ENCODE measurements around the gene NIP7.
"Not testable (repeated sequence)": the region's sequence is repeated elsewhere in the genome, so short reads cannot be mapped to it uniquely, and the experiment has no call there.

NIP7 gene

GRCh38 chr16:69344171-69344570 is 4.6 kb downstream of the NIP7 start:
- DNase-seq (ENCODE audit: low read depth in 2 of 2), result no peak

- no peak for DNase-seq (ENCODE audit: low read depth in 2 of 2)
These were observed 6.4 kb downstream of the NIP7 start for GRCh38 chr16:69345923-69346322.

- DNase-seq (ENCODE audit: low read depth in 2 of 2), result no peak
These were observed 7.1 kb downstream of the NIP7 start for GRCh38 chr16:69346683-69347082.

- no peak for DNase-seq (ENCODE audit: low read depth in 2 of 2)
These were observed 8.7 kb downstream of the NIP7 start for GRCh38 chr16:69348222-69348621.

DNA sequence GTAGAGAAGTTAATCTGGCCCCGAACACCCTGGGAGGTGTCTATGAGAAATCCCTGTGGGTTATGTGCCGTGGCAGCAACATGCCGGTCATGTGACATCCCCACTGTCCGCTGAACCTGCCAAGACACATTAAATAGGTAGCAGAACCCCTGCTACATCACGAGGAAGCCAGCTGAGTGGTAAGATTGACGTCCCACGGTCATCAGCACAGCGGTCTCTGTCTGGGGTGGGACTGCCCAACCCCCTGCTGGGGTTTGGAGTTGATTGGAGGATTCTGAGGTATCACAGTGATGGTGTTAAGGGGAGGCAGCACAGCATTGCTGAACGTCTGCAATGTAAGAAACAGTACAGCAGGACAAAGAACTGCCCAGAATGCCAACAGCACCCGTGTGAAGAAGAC is 10.0 kb downstream of the NIP7 start:
- DNase-seq (ENCODE audit: low read depth in 2 of 2), result no peak

- no peak for DNase-seq (ENCODE audit: low read depth in 2 of 2)
These were observed 11.1 kb downstream of the NIP7 start for GRCh38 chr16:69350536-69351133.

DNA sequence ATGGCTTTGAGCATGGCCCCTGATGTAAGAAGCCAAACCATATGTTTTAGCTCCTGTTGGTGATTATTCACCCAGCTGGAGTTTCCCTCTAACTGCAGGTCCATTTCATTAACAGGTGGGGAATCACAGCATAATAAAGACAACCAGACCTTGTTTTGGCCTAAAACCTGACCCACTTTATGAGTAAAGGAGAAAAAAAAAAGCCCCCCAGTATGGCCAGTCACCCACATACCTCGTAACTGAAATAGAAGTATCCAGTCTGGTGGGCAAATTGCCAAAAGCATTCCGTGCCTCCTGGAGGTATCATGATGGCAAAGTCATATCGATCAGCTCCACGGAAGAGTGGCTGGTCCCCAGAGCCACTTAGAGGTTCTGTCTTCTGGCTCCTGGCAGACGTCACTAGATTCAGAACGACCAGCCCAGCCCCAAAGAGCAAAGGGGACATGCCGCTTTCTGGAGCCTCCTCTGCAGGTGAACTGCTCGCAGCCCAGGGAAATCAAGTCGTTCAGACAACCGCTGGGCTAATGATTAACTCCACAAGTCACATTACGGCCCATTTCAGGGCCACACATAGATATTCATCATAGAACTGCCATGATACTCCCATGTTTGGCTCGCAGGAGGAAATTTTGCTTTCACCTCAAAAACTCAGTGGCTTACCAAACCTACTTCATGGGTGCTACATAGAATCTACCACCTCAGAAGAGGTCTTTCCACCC is 11.9 kb downstream of the NIP7 start, which contains the start of gene TMED6:
TSS of gene TMED6 (minus strand) at position 478 of the 719 bp plus-strand sequence. CDS start at position 445, 33 bp downstream.
- no peak for DNase-seq (ENCODE audit: low read depth in 2 of 2)

GRCh38 chr16:69360070-69360469 is 20.5 kb downstream of the NIP7 start:
- DNase-seq (ENCODE audit: low read depth in 2 of 2), result not testable (repeated sequence)

- no peak for DNase-seq (ENCODE audit: low read depth in 2 of 2)
These were observed 23.7 kb downstream of the NIP7 start for GRCh38 chr16:69363281-69363717.

- no peak for DNase-seq (ENCODE audit: low read depth in 2 of 2)
These were observed 24.5 kb downstream of the NIP7 start for GRCh38 chr16:69364088-69364487.

- no peak for DNase-seq (ENCODE audit: low read depth in 2 of 2)
These were observed 26.3 kb downstream of the NIP7 start for GRCh38 chr16:69365901-69366300.

GRCh38 chr16:69366431-69366830 is 26.9 kb downstream of the NIP7 start:
- peak in 1 of 2 donors; percentile 28 for DNase-seq (ENCODE audit: low read depth in 2 of 2)

- no peak for DNase-seq (ENCODE audit: low read depth in 2 of 2)
These were observed 28.4 kb downstream of the NIP7 start for GRCh38 chr16:69367980-69368379.

DNA sequence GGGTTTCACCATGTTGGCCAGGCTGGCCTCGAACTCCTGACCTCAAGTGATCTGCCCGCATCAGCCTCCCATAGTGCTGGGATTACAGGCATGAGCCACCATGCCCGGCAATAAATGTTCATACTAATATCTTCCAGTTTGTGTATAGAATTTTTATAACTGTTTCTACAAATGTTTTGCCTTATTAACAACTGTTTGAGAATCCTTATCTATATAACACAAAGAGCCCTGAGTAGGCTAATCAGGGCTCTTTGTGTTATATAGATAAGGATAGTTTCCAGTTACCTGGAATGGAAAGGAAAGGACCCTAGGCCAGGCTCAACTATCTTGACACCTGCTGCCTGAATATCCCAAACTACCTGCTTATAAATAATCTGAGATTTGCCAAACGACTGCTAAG is 29.3 kb downstream of the NIP7 start:
- no peak for DNase-seq (ENCODE audit: low read depth in 2 of 2)

DNA sequence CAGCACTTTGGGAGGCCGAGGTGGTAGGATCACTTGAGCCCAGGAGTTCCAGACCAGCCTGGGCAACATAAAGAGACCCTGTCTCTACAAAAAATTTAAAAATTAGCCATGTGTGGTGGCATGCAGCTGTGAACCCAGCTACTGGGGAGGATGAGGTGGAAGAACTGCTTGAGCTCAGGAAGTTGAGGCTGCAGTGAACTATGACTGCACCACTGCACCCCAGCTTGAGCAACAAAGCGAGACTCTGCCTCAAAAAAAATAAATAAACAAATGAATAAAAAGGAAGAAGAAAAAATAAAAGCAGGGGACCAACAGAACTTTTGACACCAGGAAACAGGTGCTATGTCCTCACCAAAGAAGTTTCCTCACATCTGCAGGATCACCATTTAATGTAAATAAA is 32.0 kb downstream of the NIP7 start:
- no peak for DNase-seq (ENCODE audit: low read depth in 2 of 2)

DNA sequence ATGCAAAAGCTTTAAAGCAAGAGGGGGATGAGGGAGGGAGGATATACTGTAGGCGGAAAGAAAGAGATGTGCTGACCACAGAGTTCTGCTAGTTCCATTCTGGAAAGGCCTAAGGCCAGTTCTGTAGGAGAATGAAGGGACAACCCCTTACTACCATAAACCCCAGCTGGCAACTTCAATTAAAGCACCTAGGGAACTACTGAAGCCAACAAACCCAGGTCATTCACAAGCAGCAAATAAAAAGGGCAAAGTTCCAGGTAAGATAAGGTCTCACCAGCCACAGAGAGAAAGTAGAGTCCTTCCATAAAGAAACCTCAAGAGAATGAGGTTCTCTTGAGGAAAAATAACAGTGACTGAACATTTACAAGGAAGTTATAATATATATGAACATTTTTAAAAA is 33.4 kb downstream of the NIP7 start:
- DNase-seq (ENCODE audit: low read depth in 2 of 2), result no peak

DNA sequence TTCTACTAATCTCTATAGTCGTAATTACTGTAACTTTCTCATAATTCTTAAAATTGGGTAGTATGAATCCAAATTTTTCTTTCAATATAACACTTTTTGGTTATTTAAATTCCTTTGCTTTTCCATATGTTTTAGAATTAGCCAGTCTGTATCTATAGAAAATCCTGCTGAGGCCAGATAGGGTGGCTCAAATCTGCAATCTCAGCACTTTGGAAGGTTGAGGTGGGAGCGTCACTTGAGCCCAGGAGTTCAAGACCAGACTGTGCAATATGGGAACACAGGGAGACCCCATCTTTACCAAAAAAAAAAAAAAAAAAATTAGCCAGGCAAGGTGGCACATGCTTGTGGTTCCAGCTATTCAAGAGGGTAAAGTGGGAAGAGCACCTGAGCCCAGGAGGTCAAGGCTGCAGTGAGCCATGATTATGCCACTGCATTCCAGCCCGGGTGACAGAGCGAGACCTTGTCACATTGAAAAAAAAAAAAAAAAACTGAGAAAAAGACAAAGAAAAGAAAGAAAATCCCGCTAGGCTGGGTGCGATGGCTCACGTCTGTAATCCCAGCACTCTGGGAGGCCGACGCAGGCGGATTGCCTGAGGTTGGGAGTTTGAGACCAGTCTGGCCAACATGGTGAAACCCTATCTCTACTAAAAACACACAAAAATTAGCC is 37.0 kb downstream of the NIP7 start:
- DNase-seq (ENCODE audit: low read depth in 2 of 2), result no peak

DNA sequence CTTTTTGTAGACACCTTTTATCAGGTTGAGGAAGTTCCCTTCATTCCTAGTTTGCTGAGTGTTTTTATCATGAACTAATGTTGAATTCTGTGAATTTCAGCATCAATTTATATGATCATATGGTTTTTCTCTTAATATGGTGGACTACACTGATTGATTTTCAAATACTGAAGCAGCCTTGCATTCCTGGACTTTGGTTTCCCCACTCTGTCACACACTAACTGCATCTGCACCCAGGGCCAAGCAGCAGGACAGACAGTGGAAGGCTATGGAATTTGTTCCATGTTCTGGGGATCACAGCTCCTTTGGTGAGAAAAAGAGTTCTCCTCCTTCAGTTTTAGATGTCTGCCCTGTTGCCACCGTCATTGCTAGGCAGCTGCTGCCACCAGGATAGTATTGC is 38.5 kb downstream of the NIP7 start:
- no peak for DNase-seq (ENCODE audit: low read depth in 2 of 2)

DNA sequence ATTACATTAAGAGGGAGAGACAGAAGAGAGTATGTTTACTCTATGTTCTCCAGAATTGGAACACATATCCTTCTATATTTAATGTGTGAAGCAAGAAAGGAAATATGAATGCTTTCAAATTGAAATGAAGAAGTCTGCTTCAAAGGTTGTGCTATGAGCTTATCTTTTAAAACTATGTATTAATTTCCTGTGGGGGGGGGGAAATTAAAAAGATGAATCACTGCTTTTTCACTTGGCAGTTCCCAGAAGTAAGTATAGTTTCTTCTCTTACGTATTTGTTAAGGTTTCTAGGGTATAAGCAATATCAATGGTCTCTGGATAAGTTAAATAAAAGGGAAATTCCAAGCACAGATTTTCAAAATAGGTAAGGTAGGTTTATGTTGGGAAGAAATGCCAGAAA is 39.2 kb downstream of the NIP7 start:
- DNase-seq (ENCODE audit: low read depth in 2 of 2), result no peak

DNA sequence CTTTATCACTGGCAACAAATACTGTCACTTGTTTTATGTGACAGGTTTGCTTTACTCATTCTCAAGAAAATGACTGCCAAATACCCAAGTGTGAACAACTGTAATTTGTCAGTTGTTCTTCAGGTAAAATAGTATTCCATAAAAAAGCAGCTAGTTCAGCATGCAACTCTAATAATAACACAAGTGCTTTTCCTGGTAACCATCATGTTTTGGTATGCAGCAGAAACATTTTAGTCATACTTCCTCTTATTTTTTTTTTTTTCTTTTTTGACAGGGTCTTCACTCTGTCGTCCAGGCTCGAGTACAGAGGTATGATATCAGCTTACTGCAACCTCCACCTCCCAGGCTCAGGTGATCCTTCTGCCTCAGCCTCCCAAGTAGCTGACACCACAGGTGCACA is 41.7 kb downstream of the NIP7 start:
- DNase-seq (ENCODE audit: low read depth in 2 of 2), result no peak

GRCh38 chr16:69382421-69382820 is 42.8 kb downstream of the NIP7 start:
- DNase-seq (ENCODE audit: low read depth in 2 of 2), result no peak

DNA sequence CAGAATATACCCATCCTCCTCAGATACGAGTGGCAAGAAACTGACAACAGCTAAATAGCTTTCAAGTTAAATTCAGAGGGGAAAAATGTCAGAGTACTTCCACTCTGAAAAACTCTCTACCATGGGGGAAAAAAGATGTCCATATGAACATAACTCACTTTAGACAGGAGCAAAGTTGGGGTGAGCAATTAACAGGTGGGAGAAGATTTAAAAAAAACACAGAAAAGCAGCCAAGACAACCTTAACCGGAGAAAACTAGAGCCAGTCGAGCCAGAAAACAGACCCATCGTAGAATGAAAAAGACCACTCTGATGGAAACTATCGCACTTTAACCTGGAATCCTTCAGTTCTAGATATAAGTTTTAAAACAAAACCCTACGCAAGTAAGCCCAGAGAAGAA is 45.4 kb downstream of the NIP7 start:
- no peak for DNase-seq (ENCODE audit: low read depth in 2 of 2)

DNA sequence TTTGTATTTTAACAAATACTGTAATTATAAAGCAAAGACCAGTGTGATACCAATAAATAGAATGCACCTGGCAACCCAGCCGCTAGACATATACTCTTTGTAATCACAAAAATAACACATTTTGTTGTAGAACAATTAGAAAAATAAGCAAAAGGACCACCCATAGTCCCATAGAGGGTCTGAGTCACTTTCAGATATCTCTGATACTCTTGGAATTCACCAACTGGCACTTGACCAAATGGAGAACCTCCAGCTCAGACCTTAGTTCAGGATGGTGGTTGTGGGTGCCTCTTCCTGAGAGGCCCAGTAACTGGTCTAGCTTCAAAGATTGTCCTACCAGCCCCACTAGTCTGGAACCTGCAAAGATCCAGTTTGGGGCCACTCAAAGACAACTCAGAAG is 47.0 kb downstream of the NIP7 start:
- DNase-seq (ENCODE audit: low read depth in 2 of 2), result no peak

Measured in stimulated activated CD4-positive, alpha-beta T cell treated with anti-CD3 and anti-CD28 coated beads, Interleukin-4, amount 100 ng/mL, for 48 hours (primary cell).